Caki2 (cell line): Measurements from ENCODE around the gene IFT43. TPM values are rescaled to one million over a fixed set of nuclear protein-coding genes. Genes with fewer than 3 reads are reported as not detected.

ENCODE experiments used
- DNase-seq: peaks from one replicate; pipeline ENCODE4 v3.0.0-alpha.2; 2015; ENCODE audit warnings: low read depth
- in situ Hi-C: cut with HindIII; loops from 2 replicates; pipeline ENCODE4 v1.10.0; 2016; ENCODE audit warnings: low sequenced_read_pairs, low pct_unique_long_range_greater_than_20kb, mixed read lengths
- total RNA-seq: library from RNA; depleted of rRNA; stranded (reverse); fragments of >200 nt; shearing (Covaris generic); gene quantifications from 2 replicates; pipeline ENCODE4 v1.2.3, GENCODE V29; 2014; ENCODE audit warnings: low replicate concordance; rRNA removed

IFT43 gene
- 45.4 and 50.4 TPM in 2 replicates for total RNA-seq

DNA sequence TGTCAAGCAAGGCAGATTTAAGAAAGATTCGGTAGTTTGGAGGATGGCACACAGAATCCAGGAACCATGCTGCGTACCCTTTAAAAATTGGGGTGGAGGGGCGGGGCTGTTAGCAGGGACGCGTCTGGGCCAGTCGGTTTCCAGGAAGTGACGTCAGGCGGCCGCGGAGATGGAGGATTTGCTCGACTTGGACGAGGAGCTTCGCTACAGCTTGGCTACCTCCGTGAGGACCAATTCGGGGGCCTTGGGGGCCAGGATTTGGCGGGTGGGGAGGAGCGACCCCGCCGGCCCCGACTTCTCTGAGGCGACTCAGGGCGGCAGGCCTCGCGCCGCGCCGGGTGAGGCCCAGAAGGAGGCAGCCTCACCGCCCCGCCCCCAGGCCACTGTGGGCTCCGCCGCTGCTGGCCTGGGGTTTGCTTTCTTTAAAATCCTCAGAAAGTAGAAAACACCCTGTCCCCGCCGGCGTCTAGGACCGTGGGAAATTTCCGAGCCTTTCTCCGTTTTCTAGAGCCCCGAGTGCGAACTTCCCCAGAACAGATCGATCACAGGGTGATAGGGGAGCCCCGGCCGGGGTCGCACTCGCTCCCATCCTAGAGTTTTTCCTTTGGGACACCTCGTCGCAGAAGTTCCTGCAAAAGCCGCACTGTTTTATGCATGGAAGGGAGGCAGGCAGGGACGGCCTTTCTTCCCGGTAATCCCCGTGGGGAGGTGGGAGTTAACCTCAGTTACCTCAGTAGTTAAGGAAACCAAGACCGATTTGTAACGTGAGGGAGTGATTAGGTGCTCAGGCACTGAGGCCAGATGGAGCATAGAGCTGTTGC lies at the start of gene IFT43:
IFT43 (plus strand) TSS at position 146 of the 821 bp plus-strand sequence; CDS start at position 170, 24 bp downstream.
- in situ Hi-C loops: no loop called here
- DNase-seq: peak; percentile 61

- DNase-seq: no peak
- in situ Hi-C loops: no loop called here
These were observed 46.4 kb upstream of the IFT43 start for GRCh38 chr14:75939200-75939599.

- DNase-seq: no peak
- in situ Hi-C loops: no loop called here
These were observed 44.5 kb upstream of the IFT43 start for GRCh38 chr14:75941030-75941429.

DNA sequence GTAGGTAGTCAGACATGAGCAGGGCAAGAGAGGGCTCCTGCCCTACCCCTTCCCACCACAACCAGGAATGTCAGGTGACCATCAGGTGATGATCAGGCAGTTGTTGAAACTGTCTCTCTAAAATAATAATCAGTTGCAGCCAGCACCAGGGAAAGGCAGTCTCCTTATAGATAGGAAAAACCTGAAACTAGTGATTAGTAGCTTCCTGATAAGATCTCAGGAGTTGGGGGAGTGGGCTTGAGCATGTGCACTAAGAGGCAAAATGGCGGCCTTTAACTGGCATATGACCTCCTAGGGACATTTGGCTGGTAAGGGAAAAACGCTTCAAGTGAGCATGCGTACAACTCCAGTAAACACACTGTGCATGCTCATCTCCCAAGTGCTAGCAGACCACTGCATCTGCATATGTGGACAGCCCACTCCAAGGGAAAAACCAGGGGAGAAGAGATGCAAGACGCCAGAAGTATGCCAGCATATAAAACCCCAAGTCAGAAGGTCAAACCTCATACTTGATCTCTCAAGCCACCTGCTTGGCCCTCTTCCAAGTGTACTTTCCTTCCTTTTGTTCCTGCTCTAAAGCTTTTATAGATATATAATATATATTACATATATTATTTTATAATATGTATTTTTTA lies 40.8 kb upstream of the IFT43 start:
- in situ Hi-C loops: no loop called here

DNA sequence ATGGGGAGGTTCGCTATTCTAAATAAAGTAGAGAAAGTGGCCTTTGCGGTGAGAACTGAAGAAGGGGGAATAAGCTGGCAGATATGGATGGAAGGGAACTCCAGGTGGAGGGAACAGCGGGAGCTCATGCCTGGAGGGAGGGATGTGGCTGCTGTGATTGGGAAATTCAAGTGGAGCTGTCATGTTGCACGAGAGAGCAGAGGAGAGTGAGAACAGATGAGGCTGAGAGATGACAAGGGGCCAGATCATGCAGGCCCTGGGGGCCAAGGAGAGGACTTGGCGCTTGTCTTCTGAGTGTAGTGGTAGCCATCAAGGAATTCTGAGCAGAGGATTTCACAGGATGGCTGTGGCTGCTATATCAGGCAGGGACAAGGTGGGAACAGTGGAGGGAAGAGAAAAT lies 38.8 kb upstream of the IFT43 start:
- no peak for DNase-seq
- in situ Hi-C loops: no loop called here

More for the DNA sequence above, 40.8 kb upstream of the IFT43 start:
- DNase-seq: no peak

- no peak for DNase-seq
- in situ Hi-C loops: no loop called here
These were observed 33.1 kb upstream of the IFT43 start for GRCh38 chr14:75952489-75952888.

DNA sequence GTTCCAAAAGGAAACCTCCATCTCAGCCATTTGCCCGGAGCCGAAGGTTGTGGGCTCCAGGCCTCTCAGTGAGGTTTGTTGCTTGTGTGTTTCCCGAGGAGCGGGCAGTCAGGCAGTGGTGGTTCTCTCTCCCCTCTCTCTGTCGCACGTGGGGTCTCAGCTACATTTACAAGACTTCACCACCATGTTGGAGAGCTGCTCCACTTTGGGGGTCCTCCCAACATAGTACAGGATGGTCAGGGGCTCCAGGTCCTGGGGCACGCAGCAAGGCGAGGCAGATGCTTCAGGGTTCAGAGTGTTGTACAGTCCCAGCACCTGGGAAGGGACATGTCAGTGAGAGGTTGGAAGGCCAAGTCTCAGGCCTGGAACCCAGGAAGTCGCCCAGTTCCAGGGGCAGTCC lies 26.5 kb upstream of the IFT43 start:
- DNase-seq: no peak
- in situ Hi-C loops: no loop called here

DNA sequence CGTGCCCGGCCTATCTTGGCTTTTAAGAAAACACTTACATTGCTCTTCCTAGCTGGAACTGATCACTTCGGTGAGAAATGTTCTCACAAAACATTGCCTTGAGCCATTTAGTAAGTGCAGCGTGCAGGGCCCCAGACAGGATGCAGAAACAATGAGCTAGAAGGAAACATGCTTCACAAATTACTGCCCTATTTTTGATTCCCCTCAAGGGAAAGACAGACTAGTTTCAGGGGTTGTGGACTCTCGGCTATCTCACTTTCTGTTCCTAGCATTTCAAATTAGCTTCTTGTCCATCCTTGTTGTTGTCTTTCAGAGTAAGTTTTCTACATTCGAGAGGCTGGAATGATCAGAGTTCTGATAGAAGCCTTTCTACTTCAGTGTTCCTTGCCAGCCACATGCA lies 25.3 kb upstream of the IFT43 start:
- no peak for DNase-seq
- in situ Hi-C loops: no loop called here

- DNase-seq: no peak
- in situ Hi-C loops: no loop called here
These were observed 23.9 kb upstream of the IFT43 start for GRCh38 chr14:75961662-75962061.

DNA sequence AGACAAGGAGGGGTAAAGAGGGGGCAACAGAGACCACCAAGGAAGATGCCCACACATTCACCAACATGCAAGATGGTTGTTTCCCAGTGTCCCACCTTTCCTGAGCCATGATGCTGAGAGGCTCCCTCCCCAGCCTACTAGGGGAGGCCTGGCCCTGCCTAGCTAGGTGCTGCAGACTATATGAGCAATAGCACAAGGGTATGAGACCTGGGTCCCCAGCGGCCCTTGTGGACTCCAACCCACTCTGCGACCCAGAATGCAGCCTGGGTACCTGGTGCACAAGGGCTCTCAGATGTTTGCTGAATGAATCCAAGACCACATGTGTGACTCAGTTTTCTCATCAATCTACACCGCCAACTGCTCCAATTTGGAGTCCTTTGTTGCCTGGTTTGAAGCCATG lies 17.7 kb upstream of the IFT43 start:
- in situ Hi-C loops: no loop called here
- DNase-seq: no peak

DNA sequence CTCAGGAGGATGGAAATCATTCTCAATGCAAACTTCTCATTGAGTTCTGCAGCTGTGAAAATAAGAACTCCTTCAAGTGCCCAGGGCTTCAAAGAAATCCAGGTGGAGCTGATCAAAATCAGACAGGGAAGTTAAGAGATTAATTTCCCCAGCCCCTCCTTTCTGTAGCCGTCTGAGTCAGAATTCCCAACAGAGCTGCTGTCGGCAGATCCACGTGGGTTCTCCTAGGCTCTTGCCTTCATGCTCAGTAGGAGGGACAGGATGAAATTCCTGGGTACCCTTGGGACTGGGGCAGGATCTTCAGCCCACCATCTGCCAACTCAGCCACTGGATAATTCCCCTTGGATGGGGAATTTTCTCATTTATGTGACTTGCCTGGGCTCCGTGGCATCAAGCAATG lies 17.1 kb upstream of the IFT43 start:
- in situ Hi-C loops: no loop called here
- DNase-seq: no peak

GRCh38 chr14:75969126-75969525 lies 16.4 kb upstream of the IFT43 start:
- in situ Hi-C loops: no loop called here

GRCh38 chr14:75969891-75970290 lies 15.7 kb upstream of the IFT43 start:
- DNase-seq: no peak
- in situ Hi-C loops: loop anchor here (10.0 kb wide), 1 partner anchor 255 kb away; no protein-coding TSS in a partner anchor

More at GRCh38 chr14:75969126-75969525, 16.4 kb upstream of the IFT43 start:
- DNase-seq: no peak

DNA sequence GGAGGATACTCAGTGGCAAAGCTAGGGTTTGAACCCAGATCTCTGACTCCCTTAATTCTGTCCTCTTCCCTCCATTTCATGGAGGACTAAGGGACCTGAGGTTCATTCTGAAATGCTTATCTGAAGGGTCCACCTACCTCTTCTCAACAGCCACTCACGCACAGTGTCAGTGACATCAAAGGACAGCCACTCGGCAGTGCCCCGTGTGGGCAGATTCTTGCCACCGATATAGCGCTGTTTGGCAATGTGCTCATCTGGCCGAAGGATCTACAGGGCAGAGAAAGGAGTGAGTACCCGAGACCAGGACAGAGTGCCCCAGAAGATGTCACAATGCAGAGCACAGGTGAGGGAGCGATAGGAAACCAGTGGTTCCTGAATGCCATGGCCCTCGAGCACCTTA lies 14.6 kb upstream of the IFT43 start:
- DNase-seq: no peak
- in situ Hi-C loops: loop anchor here (10.0 kb wide), 1 partner anchor 256 kb away; no protein-coding TSS in a partner anchor

DNA sequence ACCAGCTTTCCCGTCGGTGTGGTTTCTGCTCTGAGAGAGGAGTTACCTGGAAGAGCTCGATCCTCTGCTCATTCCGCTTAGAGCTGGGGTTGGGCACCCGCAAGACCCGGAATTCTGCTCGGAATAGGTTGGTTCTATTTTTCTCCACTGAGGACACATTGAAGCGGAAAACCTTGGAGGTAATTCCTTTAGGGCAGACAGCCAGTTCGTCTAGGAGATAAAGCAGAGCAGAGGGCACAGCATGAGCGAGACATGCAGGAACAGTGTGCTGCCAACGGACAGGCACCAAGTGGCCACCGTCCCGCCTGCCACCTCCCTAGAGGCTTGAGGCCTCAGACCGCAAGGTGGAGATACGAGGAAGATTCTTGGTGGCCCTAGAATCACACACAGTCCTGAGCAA lies 14.1 kb upstream of the IFT43 start:
- in situ Hi-C loops: loop anchor here (10.0 kb wide), 1 partner anchor 257 kb away; no protein-coding TSS in a partner anchor
- DNase-seq: no peak

GRCh38 chr14:75972801-75973421 lies 12.7 kb upstream of the IFT43 start:
- no peak for DNase-seq
- in situ Hi-C loops: loop anchor here (10.0 kb wide), 1 partner anchor 258 kb away; no protein-coding TSS in a partner anchor

DNA sequence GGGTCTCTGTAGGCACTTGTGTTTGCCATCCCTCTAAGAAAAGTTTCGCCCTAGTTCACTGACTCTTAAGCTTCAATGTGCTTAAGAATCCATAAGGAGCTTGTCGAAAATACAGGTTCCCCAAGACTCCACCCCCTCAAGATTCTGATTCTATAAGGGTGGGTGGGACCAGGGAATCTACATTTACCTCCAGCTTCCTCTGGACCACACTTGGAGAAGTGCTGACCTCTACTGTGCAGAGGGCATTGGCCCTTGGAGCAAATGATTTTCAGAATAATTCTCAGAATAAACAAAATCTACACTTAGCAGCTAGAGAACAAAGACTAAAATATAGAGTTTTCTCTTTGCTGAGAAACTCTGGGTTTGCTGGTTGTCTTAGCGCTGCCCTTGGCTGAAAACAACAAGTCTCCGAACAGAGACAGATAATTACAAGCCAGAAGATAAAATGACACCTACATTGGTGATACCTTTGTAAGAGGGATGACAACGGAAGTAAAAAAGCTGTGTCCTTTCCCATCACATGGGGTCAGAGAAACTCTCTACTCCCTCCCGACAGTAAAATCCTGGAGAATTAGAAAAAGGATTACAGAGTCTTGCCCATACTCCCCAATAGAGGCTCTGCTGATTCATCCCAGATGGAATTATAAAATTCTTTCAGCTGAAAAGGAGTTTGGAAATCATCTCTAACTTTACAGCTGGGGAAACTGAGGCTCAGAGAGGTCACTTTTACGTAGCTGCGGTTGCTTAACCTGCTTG lies 8.6 kb upstream of the IFT43 start:
- DNase-seq: no peak
- in situ Hi-C loops: loop anchor here (10.0 kb wide), 1 partner anchor 262 kb away; no protein-coding TSS in a partner anchor

GRCh38 chr14:75977582-75977943 lies 8.0 kb upstream of the IFT43 start:
- in situ Hi-C loops: loop anchor here (10.0 kb wide), 1 partner anchor 263 kb away; no protein-coding TSS in a partner anchor
- DNase-seq: no peak
